Thyroid gland (tissue), 4 donors: ENCODE data around the gene ZBTB5.

Experiments
- CTCF ChIP-seq, 6 experiments: fragments of 200-600 bp in 3 of 6; fragments of 450-650 bp in 3 of 6; sonication (generic) in 3 of 6; IDR thresholded peaks; one replicate each; pipeline ENCODE4 v1.5.1; 2016 to 2019; ENCODE audit warnings: antibody characterized with exemption in 6 of 6, mild to moderate bottlenecking in 2 of 6, inconsistent platforms in 1 of 6, moderate library complexity in 1 of 6
- POLR2A ChIP-seq, 2 donors: fragments of 450-650 bp; IDR thresholded peaks; one replicate each; pipeline ENCODE4 v1.6.1; 2017; ENCODE audit warnings: antibody characterized with exemption in 2 of 2, mild to moderate bottlenecking in 2 of 2, moderate library complexity in 1 of 2

- TF ChIP-seq CTCF (IDR thresholded peaks at IDR 0.05) = no peak
- no peak for TF ChIP-seq POLR2A (IDR thresholded peaks at IDR 0.05)
Measured at GRCh38 chr9:37444890-37445289, 20.4 kb downstream of the ZBTB5 start.
